ENCODE results near the gene USP20. TPM values are rescaled to one million over a fixed set of nuclear protein-coding genes. Genes with fewer than 3 reads are reported as not detected.

USP20 gene
- total and polyA plus RNA-seq, 2 donors (not counting 3 experiments of a cell fraction or from before 2014, with no cell fraction given): 13.4 to 25.9 TPM

DNA sequence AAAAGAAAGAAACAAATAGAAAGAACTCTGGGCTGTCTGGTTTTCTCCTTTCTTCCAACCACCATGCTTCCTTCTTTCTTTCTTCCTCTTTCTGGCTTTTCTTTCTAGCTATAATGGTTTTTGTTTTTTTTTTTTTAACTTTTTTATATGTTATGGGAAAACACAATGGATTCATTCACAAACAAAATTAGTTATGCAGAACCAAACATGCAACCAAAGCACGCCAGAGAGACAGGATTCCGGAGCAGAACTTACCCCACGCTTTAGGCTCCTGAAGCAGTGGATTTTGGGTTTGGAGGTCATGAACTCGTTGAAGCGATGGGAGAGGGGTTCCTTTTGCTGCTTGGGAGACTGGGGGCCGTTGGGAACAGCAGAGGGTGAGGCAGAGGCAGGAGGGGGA is 88.3 kb downstream of the USP20 start:
- no peak overlapping the region for H3K4me2 ChIP-seq (ENCODE audit: insufficient read depth, low read length)
- DNase-seq (ENCODE audit: low read depth, low spot score) (no peak), FAIRE-seq (no peak)
- TF ChIP-seq EZH2 (IDR thresholded peaks at IDR 0.05; ENCODE audit: borderline replicate concordance, low read depth, low read length, severe bottlenecking) (no peak), CTCF (IDR thresholded peaks at IDR 0.05; ENCODE audit: extremely low read depth in 1 of 2, insufficient read depth in 1 of 2, low read depth in 1 of 2, low read length in 2 of 2) (no peak), POLR2A (IDR thresholded peaks at IDR 0.05; ENCODE audit: low read depth, low read length) (no peak), JUN (IDR thresholded peaks at IDR 0.05; ENCODE audit: borderline replicate concordance, insufficient read depth, insufficient read length, low read depth) (no peak), MAX (IDR thresholded peaks at IDR 0.05; ENCODE audit: insufficient read depth, insufficient read length) (no peak), GATA2 (IDR thresholded peaks at IDR 0.05; ENCODE audit: insufficient read depth, insufficient read length, low read depth, low read length) (no peak), MYC (IDR thresholded peaks at IDR 0.05; ENCODE audit: low read depth, low read length) (no peak), POLR2AphosphoS5 (IDR thresholded peaks at IDR 0.05; ENCODE audit: insufficient read depth, low read depth, low read length) (no peak), FOS (IDR thresholded peaks at IDR 0.05; ENCODE audit: borderline replicate concordance, insufficient read depth, low read length) (no peak)
- intact Hi-C loops (cut with micrococcal nuclease): no loop called here
- no peaks in the 10 kb centered on the region for H3K9me3 ChIP-seq (replicated peaks; ENCODE audit: control insufficient read depth, insufficient read depth, low read length)
- no peak overlapping the region for H3K9ac ChIP-seq (replicated peaks; ENCODE audit: extremely low read depth, insufficient read depth, low read length)
- peaks cover 2 to 10% of the 10 kb centered on the region in 2 experiments for H3K36me3 ChIP-seq (ENCODE audit: control insufficient read depth in 2 of 2, extremely low read depth in 1 of 2, insufficient read depth in 2 of 2, low read length in 2 of 2)
- no peaks in the 10 kb centered on the region for H3K27me3 ChIP-seq (ENCODE audit: control insufficient read depth in 2 of 2, insufficient read depth in 2 of 2, low read length in 2 of 2)
- no peaks in the 10 kb centered on the region for H3K9me1 ChIP-seq (replicated peaks; ENCODE audit: control insufficient read depth, extremely low read depth, insufficient read depth, low read length)
- H4K20me1 ChIP-seq (replicated peaks; ENCODE audit: control insufficient read depth, extremely low read depth, insufficient read depth, low read length): no peaks in the 10 kb centered on the region
- H3K4me3 ChIP-seq (replicated peaks in 1 of 3; ENCODE audit: insufficient read depth in 1 of 3, low read depth in 1 of 3, low read length in 3 of 3): no peak overlapping the region
- H3K4me1 ChIP-seq (ENCODE audit: control insufficient read depth, extremely low read depth, insufficient read depth, low read length): no peaks in the 10 kb centered on the region
- no peaks in the 10 kb centered on the region for H3K79me2 ChIP-seq (ENCODE audit: control insufficient read depth, insufficient read depth, low read length)
- POLR2A ChIA-PET: interaction anchor here (0.6 kb wide), 1 partner anchor 15 kb away, joined by 6 read pairs; no protein-coding TSS in a partner anchor
- no peak overlapping the region for H2AFZ ChIP-seq (ENCODE audit: low read depth, low read length)
- no TSS peak for BruUV-seq (replicated peaks)
- H3K27ac ChIP-seq (ENCODE audit: insufficient read depth, low read depth, low read length): no peak overlapping the region
- dilution Hi-C loops (cut with MboI; ENCODE audit: extremely low pct_ligation_motif_present, low sequenced_read_pairs): no loop called here
- CTCF ChIA-PET: interaction anchor here (0.8 to 1.2 kb wide), 2 partner anchors 9 to 20 kb away, joined by 3 read pairs; no protein-coding TSS in a partner anchor
